Kidney (tissue), 14 donors: ENCODE data around the gene TMEM184A. TPM values are rescaled to one million over a fixed set of nuclear protein-coding genes. Genes with fewer than 3 reads are reported as not detected.
A peak's percentile ranks its signal among the peaks of the same experiment; 100 is the strongest.

Experiments
- DNase-seq, 5 donors: peaks; one replicate each; pipeline ENCODE4 v3.0.0-alpha.2; 2013 to 2020
- FAIRE-seq: peaks from 2 replicates; lab custom pipeline; 2012; peaks lifted over from hg19 to GRCh38; lab: Jason Lieb, UNC
- H3K27ac ChIP-seq, 2 donors: one replicate each; pipeline ENCODE4 v1.7.0; 2013; ENCODE audit warnings: low read depth in 2 of 2, low read length in 2 of 2, inconsistent platforms in 1 of 2
- H3K27me3 ChIP-seq: one replicate; pipeline ENCODE4 v1.7.1; 2013; ENCODE audit warnings: low read length, inconsistent platforms; ENCODE audit not compliant: control insufficient read depth, insufficient read depth
- H3K36me3 ChIP-seq, 3 donors: one replicate each; pipeline versions ENCODE4 v1.7.0 to v1.7.1; 2013; ENCODE audit warnings: low read length in 3 of 3, control low read depth in 1 of 3, inconsistent platforms in 1 of 3; ENCODE audit not compliant: insufficient read depth in 3 of 3, control insufficient read depth in 2 of 3
- H3K4me1 ChIP-seq, 3 donors: one replicate each; pipeline versions ENCODE4 v1.7.0 to v1.7.1; 2013; ENCODE audit warnings: low read length in 3 of 3, inconsistent platforms in 1 of 3, low read depth in 1 of 3; ENCODE audit not compliant: control insufficient read depth in 2 of 3, insufficient read depth in 2 of 3
- H3K4me3 ChIP-seq, 3 donors: one replicate each; pipeline versions ENCODE4 v1.7.0 to v1.8.1; 2013; ENCODE audit warnings: low read length in 3 of 3, control low read depth in 1 of 3, inconsistent platforms in 1 of 3
- H3K9ac ChIP-seq, 3 donors: one replicate each; pipeline versions ENCODE4 v1.7.0 to v1.7.1; 2013; ENCODE audit warnings: low read length in 3 of 3, control low read depth in 1 of 3, inconsistent platforms in 1 of 3
- H3K9me3 ChIP-seq, 3 donors: one replicate each; pipeline versions ENCODE4 v1.7.0 to v1.7.1; 2013; ENCODE audit warnings: low read length in 3 of 3, control low read depth in 1 of 3, inconsistent platforms in 1 of 3; ENCODE audit not compliant: control insufficient read depth in 2 of 3, insufficient read depth in 1 of 3
- intact Hi-C: fragments of 100-400 bp; cut with DNase I; formaldehyde crosslinking; loops from one replicate; pipeline ENCODE4 v1.11.1; 2022
- polyA plus RNA-seq: library from polyadenylated mRNA; stranded (reverse); fragments of 350-450 nt; fragmentation: Illumina TruSeq; extraction: RNeasy Lipid Tissue Mini Kit (QIAGEN cat#74804); gene quantifications from one replicate; pipeline ENCODE4 v1.2.3, GENCODE V29; 2014; ENCODE audit warnings: low read depth, low replicate concordance; ENCODE audit not compliant: insufficient read depth
- total RNA-seq: library from RNA; stranded (reverse); fragmentation: NEBNext Ultra II Directional; extraction: Animal tissue kit (Norgen Biotek cat#: 25700); gene quantifications from one replicate; pipeline ENCODE4 v1.2.1, GENCODE V29; 2021
- TF ChIP-seq, protein P1 (sequence below): IDR thresholded peaks from 3 replicates; pipeline ENCODE4 v1.5.1; 2012; ENCODE audit warnings: mild to moderate bottlenecking, moderate library complexity, borderline replicate concordance; ENCODE audit not compliant: insufficient read depth; ENCODE audit errors: extremely low read depth
- donor health status: control.
- donor health status: control.
- donor health status: control.
- donor health status: control.
- donor health status: control.
- donor health status: DM: yes; HTN: yes; CAD: no.
- donor health status: Normal renal cell carcinoma (clear cell type).

TMEM184A gene
- total and polyA plus RNA-seq, 2 donors from 2014 or later = 6.8 to 11.0 TPM

DNA sequence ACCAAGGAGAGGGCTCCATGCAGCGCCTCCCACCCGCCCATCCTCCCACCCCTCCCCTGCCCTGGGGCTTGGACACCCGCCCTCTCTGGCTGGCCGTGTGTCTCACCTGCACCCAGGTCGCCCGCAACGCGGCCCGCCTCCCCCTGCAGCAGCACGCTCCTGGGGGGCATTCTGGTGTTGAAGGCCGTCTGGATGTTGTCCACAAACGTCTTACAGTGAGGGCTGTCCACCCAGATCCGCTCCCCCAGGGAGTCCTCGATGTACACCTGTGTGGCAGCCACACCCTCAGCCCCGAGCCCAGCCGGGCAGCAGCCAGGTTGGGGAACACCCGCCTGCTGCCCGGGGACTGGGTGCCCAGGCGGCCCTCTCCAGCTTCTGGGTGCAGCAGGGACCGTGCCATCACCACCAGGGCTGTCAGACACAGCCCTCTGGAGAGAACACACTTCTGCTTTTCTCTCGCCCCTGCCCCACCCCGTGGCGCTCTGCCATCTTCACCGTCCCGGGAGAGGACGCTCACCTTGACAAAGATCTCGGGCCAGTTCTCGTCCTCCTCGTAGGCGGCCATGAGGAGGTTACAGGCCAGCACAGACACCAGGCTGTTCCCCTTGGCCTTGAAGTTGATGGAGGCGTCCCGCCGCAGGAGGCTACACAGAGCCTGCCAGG, 56.5 kb downstream of the TMEM184A start:
- DNase-seq (peak in 1 of 5 donors; percentile 63), FAIRE-seq (no peak)
- Histone ChIP-seq H3K27me3 (no peaks in the 10 kb centered on the region), H3K4me3 (no peak overlapping the region), H3K27ac (no peak overlapping the region), H3K36me3 (peaks cover 0 to 17% (median 5%) of the 10 kb centered on the region in 3 donors), H3K4me1 (peaks cover 0 to 7% (median 5%) of the 10 kb centered on the region in 3 donors), H3K9me3 (no peaks in the 10 kb centered on the region), H3K9ac (no peak overlapping the region)
- TF ChIP-seq, protein P1, sequence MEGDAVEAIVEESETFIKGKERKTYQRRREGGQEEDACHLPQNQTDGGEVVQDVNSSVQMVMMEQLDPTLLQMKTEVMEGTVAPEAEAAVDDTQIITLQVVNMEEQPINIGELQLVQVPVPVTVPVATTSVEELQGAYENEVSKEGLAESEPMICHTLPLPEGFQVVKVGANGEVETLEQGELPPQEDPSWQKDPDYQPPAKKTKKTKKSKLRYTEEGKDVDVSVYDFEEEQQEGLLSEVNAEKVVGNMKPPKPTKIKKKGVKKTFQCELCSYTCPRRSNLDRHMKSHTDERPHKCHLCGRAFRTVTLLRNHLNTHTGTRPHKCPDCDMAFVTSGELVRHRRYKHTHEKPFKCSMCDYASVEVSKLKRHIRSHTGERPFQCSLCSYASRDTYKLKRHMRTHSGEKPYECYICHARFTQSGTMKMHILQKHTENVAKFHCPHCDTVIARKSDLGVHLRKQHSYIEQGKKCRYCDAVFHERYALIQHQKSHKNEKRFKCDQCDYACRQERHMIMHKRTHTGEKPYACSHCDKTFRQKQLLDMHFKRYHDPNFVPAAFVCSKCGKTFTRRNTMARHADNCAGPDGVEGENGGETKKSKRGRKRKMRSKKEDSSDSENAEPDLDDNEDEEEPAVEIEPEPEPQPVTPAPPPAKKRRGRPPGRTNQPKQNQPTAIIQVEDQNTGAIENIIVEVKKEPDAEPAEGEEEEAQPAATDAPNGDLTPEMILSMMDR = no peak
- intact Hi-C loops = no loop called here

DNA sequence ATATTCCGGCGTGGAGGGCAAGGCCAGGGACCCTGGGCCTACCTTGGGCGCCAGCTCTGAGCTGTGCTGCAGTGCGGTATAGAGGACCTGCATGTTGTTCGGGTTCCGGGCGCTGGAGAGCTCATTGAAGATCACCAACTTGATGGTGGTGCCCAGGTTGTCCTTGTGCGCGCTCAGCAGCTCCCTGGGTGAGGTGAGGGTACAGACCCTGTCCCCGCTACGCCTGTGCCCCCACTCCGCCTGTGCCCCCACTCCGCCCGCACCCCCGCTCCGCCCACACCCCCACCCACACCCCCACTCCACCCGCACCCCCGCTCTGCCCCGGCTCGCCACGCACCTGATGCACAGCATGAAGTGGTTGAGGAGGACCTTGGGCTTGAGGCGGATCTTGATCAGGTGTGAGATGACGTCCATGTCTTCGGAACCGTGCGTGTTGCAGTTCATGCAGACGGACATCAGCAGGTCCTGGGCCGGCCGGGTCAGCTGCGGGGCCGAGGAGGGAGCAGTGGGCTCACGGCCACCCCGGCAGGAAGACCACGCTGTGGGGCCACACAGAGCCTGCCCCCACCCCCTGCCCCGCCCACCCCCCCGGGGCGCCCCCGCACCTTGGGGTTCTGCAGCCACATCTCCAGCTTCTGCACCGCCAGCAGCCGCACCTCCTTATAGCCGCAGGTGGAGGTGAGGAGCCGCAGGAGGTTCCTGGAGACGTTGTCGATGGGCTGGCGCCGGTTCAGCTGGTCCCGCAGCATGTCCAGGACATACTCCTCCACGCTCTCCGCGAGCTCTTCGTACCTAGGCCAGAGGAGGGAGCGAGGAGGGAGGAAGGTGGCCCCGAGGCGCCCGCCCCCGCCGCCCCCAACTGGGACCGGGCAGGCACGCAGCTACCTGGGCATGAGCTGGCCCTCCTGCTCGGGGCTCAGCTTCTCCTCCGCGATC, 57.4 kb downstream of the TMEM184A start:
- H3K4me3 ChIP-seq = no peak overlapping the region

DNA sequence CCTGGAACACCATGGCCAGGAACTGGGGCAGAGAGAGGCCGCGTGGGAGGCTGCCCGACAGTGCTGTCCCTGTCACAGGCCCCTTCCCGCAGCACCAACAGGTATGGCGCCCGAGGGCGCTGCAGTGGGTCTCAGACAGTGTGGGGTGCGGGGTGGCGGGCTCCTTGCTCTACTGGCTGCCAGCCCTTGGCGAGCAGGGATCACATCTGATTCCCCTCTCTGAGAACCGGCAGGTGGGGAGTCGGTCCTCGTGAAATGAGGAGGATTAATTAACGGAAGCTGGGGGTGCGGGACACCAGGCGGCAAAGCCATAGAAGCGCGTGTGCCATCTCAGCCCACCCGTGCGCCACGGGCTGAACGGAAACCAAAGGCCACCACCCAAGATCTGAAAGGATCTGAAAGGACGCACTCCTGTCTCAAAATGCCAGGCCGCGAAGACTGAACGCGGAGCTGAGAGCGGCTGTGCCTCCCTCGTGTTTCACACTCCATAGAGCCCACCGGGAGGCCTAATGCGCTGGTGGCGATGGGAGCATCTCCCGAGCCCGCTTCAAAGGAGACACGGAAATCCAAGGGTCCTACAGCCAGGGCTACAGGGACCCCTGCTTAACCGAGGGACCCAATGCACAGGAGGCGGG, 58.6 kb downstream of the TMEM184A start:
- intact Hi-C loops = no loop called here
- no peaks in the 10 kb centered on the region for H3K4me1 ChIP-seq
- DNase-seq = peak in 1 of 5 donors; percentile 61
- H3K9ac ChIP-seq = no peak overlapping the region
- peaks cover 0 to 14% (median 5%) of the 10 kb centered on the region in 3 donors for H3K36me3 ChIP-seq
- no peak overlapping the region for H3K27ac ChIP-seq
- FAIRE-seq = no peak
- no peaks in the 10 kb centered on the region for H3K27me3 ChIP-seq
- H3K4me3 ChIP-seq = no peak overlapping the region
- TF ChIP-seq, protein P1 = no peak
- no peaks in the 10 kb centered on the region for H3K9me3 ChIP-seq

More for the DNA sequence above, 57.4 kb downstream of the TMEM184A start:
- Histone ChIP-seq H3K27me3 (no peaks in the 10 kb centered on the region), H3K4me1 (peaks cover 0 to 7% (median 5%) of the 10 kb centered on the region in 3 donors), H3K27ac (no peak overlapping the region), H3K9me3 (no peaks in the 10 kb centered on the region), H3K9ac (no peak overlapping the region), H3K36me3 (peaks cover 0 to 17% (median 5%) of the 10 kb centered on the region in 3 donors)
- FAIRE-seq (no peak), DNase-seq (peak in 1 of 5 donors; percentile 71)
- TF ChIP-seq, protein P1 = no peak
- intact Hi-C loops = no loop called here
